Vagina (tissue), 2 donors: ENCODE data around the gene EFCC1. TPM values are rescaled to one million over a fixed set of nuclear protein-coding genes. Genes with fewer than 3 reads are reported as not detected.

Source experiments
- DNase-seq, 2 donors: peaks; one replicate each; pipeline ENCODE4 v3.0.0-alpha.2; 2017; ENCODE audit errors: extremely low spot score in 2 of 2
- H3K27ac ChIP-seq: fragments of 200-600 bp; sonication (generic); one replicate; pipeline ENCODE4 v1.5.1; 2019
- H3K27me3 ChIP-seq: fragments of 200-600 bp; sonication (generic); one replicate; pipeline ENCODE4 v1.5.1; 2019
- H3K36me3 ChIP-seq, 2 donors: fragments of 200-600 bp; sonication (generic); one replicate each; pipeline ENCODE4 v1.5.1; 2017 to 2019
- H3K4me1 ChIP-seq: fragments of 200-600 bp; sonication (generic); one replicate; pipeline ENCODE4 v1.5.1; 2019
- H3K4me3 ChIP-seq, 2 donors: fragments of 200-600 bp; sonication (generic); 1 replicate in 1 of 2; 2 replicates in 1 of 2; pipeline ENCODE4 v1.5.1; 2016 to 2019
- H3K9me3 ChIP-seq: fragments of 200-600 bp; sonication (generic); one replicate; pipeline ENCODE4 v1.5.1; 2019
- CTCF ChIP-seq, 3 experiments: fragments of 450-650 bp in 2 of 3; fragments of 200-600 bp in 1 of 3; sonication (generic) in 1 of 3; IDR thresholded peaks; one replicate each; pipeline ENCODE4 v1.5.1; 2017 to 2019; ENCODE audit warnings: antibody characterized with exemption in 3 of 3, mild to moderate bottlenecking in 2 of 3, moderate library complexity in 2 of 3
- POLR2A ChIP-seq, 2 donors: fragments of 450-650 bp; IDR thresholded peaks; one replicate each; pipeline ENCODE4 v1.6.1; 2017; ENCODE audit warnings: antibody characterized with exemption in 2 of 2, mild to moderate bottlenecking in 2 of 2, moderate library complexity in 2 of 2
- POLR2AphosphoS5 ChIP-seq, 2 donors: sonication (generic); formaldehyde crosslinking; IDR thresholded peaks; one replicate each; pipeline ENCODE4 v1.9.0; 2017; ENCODE audit warnings: antibody characterized with exemption in 2 of 2, mild to moderate bottlenecking in 2 of 2, low read depth in 1 of 2; ENCODE audit not compliant: insufficient read depth in 1 of 2
- intact Hi-C: fragments of 100-400 bp; cut with DNase I; formaldehyde crosslinking; loops from one replicate; pipeline ENCODE4 v1.15.1; 2023
- total RNA-seq: library from RNA; depleted of rRNA; stranded (reverse); fragments of >200 nt; gene quantifications from one replicate; pipeline ENCODE4 v1.2.3, GENCODE V29; 2016

Gene EFCC1
- total RNA-seq, 1 donor from 2014 or later = 3.7 TPM

DNA sequence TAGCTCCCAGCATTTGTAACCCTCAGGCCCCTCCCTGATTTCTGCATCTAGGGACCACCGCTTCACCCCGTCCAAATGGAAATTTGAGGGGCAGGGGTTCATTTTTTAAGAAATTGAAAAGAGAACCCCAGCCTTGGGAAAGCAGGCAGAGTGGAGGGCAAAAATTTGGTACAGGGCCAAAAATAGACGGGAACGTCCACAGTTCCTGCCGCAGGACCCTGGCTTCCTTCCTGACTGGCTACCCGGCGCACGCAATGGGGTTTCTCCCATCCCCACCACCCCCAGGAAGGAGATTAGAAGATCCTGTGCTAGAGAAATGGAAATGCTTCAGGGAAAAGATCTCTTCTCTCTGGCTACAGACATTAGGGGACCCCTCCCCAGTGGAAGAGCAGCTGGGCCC, 80.4 kb downstream of the EFCC1 start:
- Histone ChIP-seq H3K4me3 (no peak overlapping the region), H3K36me3 (no peaks in the 10 kb centered on the region), H3K27ac (no peak overlapping the region), H3K27me3 (no peaks in the 10 kb centered on the region), H3K9me3 (no peaks in the 10 kb centered on the region), H3K4me1 (peaks cover 2% of the 10 kb centered on the region)
- intact Hi-C loops = no loop called here
- TF ChIP-seq POLR2A (IDR thresholded peaks at IDR 0.05) (no peak), CTCF (IDR thresholded peaks at IDR 0.05) (no peak), POLR2AphosphoS5 (IDR thresholded peaks at IDR 0.05; ENCODE audit: insufficient read depth in 1 of 2, low read depth in 1 of 2) (no peak)
- DNase-seq = no peak

GRCh38 chr3:129082026-129082425, 80.9 kb downstream of the EFCC1 start:
- Histone ChIP-seq H3K27me3 (no peaks in the 10 kb centered on the region), H3K4me3 (no peak overlapping the region), H3K4me1 (peaks cover 7% of the 10 kb centered on the region), H3K9me3 (no peaks in the 10 kb centered on the region), H3K36me3 (no peaks in the 10 kb centered on the region), H3K27ac (no peak overlapping the region)
- DNase-seq = no peak
- TF ChIP-seq POLR2A (IDR thresholded peaks at IDR 0.05) (no peak), POLR2AphosphoS5 (IDR thresholded peaks at IDR 0.05; ENCODE audit: insufficient read depth in 1 of 2, low read depth in 1 of 2) (no peak), CTCF (IDR thresholded peaks at IDR 0.05) (no peak)
- intact Hi-C loops = no loop called here

GRCh38 chr3:129084501-129084900, 83.4 kb downstream of the EFCC1 start:
- no peak overlapping the region for H3K27ac ChIP-seq
- H3K4me1 ChIP-seq = peaks cover 12% of the 10 kb centered on the region
- H3K9me3 ChIP-seq = no peaks in the 10 kb centered on the region
- H3K4me3 ChIP-seq = no peak overlapping the region
- H3K36me3 ChIP-seq = no peaks in the 10 kb centered on the region
- no peak for DNase-seq
- intact Hi-C loops = no loop called here
- TF ChIP-seq POLR2AphosphoS5 (IDR thresholded peaks at IDR 0.05; ENCODE audit: insufficient read depth in 1 of 2, low read depth in 1 of 2) (no peak), CTCF (IDR thresholded peaks at IDR 0.05) (no peak), POLR2A (IDR thresholded peaks at IDR 0.05) (no peak)
- no peaks in the 10 kb centered on the region for H3K27me3 ChIP-seq

DNA sequence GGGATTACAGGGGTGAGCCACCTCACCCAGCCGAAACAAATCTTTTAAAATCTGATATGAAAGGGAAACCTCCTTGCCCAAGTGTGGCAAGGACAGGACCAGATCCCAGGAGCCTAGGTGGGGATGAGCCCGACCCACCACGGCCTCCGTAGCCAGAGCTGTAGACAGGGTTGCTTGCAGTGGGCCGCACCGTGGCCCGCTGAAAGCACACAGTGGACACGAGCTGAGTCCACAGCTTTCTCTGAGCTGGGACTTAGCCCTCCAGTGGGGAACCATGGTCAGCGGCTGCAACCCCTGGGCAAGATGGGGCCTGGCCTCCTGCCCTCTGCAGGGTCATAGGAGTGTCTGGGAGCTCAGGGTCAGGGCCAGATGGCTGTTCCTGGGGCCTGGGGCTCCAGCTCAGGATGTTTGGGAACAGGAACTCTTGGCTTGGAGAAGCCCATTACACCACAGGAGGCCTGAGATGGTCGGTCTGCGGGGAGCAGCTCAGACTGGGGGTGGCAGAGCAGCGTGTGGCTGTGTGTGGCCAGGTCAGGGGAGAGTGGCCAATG, 84.1 kb downstream of the EFCC1 start:
- Histone ChIP-seq H3K27me3 (no peaks in the 10 kb centered on the region), H3K4me1 (peaks cover 12% of the 10 kb centered on the region), H3K27ac (no peak overlapping the region), H3K4me3 (no peak overlapping the region), H3K9me3 (no peaks in the 10 kb centered on the region), H3K36me3 (no peaks in the 10 kb centered on the region)
- no peak for DNase-seq
- intact Hi-C loops = no loop called here
- TF ChIP-seq POLR2A (IDR thresholded peaks at IDR 0.05) (no peak), CTCF (IDR thresholded peaks at IDR 0.05) (no peak), POLR2AphosphoS5 (IDR thresholded peaks at IDR 0.05; ENCODE audit: insufficient read depth in 1 of 2, low read depth in 1 of 2) (no peak)

DNA sequence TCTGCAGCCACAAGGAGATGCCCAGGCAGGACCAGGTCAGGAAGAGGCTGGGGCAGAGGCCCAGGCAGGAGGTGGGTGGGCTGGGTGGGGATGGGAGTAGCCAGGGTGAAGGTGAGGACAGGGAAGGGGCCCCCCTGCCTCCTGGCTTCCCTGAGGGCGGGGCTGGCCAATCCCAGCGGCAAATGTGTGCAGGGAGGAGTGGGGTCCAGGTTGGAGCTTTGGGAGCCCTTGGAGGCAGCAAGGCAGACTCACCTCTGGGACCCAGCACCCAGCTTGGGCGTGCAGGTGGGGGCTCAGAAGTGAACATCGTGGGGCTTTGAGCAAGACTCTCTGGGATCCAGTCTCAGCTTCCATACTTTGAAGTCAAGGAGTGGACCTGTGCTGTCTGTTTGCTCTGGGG, 84.7 kb downstream of the EFCC1 start:
- H3K4me3 ChIP-seq = no peak overlapping the region
- intact Hi-C loops = no loop called here
- H3K27me3 ChIP-seq = no peaks in the 10 kb centered on the region
- no peak for TF ChIP-seq POLR2A (IDR thresholded peaks at IDR 0.05)
- no peak for TF ChIP-seq POLR2AphosphoS5 (IDR thresholded peaks at IDR 0.05; ENCODE audit: insufficient read depth in 1 of 2, low read depth in 1 of 2)
- no peak for TF ChIP-seq CTCF (IDR thresholded peaks at IDR 0.05)
- H3K9me3 ChIP-seq = no peaks in the 10 kb centered on the region
- H3K27ac ChIP-seq = no peak overlapping the region
- H3K4me1 ChIP-seq = peaks cover 12% of the 10 kb centered on the region
- H3K36me3 ChIP-seq = no peaks in the 10 kb centered on the region
- DNase-seq = no peak
